DMS153 treated with DMSO at 0.1 percent for 48 hours (cell line): Measurements from ENCODE around the gene ROR1.
"Not testable (repeated sequence)": the region's sequence is repeated elsewhere in the genome, so short reads cannot be mapped to it uniquely, and the experiment has no call there.

ENCODE experiments used
- DNase-seq: peaks from one replicate; lab custom pipeline; 2025; ENCODE audit not compliant: unreplicated experiment; lab: John Stamatoyannopoulos, UW

Gene ROR1

DNA sequence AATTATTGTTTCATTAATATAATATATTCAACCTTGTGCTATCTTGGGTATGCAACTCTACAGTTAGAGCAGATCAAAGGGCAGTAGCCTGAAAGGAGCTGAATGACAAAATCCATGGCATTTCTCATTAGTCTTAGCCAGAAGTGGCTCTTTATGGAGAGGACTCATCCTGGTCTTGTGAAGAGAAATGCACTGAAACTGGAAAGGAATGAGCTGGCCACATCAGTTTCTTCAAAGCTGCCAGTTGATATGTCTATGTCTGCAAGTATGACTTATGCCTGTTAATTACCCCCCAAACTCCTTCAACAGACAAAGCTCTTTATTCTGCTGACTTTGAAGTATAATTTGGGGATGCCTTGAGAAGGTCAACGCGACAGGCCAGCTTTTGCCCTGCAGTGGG, 310.6 kb downstream of the ROR1 start:
- no peak for DNase-seq

DNA sequence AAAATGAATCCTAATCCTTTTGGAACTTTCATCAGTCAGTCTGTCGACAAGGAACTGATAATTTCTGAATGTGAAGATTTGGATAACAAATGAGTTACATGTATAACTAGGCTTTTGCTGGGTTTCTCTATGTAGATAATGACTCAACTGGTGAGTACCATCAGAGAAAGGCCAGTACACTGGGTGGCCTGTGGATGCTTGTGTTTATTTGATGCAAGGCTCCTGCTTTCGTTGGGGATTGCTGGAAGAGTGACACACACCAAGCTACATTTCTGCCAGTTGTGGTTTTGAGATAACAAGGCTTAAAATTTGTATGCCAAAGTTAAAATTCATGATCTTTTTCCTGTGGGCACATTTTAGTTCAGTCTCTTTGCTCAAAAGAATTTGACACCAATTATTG, 314.0 kb downstream of the ROR1 start:
- DNase-seq = no peak

DNA sequence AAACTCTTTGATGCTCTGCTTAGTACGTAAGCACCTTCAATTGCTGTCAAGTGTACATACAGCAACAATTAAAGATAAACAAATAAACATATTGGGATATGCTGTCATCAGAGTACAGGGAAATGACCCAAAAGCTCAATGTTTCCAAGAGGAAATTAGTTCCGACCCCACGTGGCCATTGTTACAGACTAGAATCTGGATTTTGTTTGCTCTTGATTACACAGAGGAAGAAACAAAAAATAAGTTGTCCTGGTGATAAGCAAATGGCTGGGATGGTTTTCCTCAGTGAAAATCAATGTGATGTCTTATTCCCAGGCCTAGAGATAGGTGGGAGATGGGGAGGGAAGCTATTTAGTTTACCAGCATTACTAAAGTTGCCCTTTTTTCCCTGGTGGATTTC, 316.6 kb downstream of the ROR1 start:
- no peak for DNase-seq

DNA sequence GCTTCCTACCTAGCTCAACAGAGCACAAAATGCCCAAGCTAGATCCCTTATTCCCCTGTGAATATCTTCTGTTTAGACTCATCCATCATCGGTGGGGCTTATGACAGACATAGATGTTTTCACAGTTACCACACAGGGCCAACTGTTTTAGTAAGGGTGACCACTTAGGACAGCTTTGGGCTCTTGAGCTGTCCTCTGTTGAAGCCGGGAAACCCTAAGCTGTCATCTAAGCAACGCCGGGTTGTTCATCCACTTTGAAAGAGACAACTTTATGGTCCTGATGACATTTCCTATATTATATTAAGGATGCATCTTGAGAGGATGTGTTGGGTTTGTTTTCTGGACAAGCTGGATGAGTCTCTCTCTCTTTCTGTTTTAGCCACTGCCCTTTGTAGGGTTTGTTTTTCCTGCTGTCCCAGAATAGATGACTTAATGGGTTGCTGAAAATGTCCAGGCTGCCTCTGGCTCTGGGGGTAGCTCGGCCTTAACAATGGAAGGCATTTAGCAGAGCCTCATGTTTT, 319.1 kb downstream of the ROR1 start:
- no peak for DNase-seq

DNA sequence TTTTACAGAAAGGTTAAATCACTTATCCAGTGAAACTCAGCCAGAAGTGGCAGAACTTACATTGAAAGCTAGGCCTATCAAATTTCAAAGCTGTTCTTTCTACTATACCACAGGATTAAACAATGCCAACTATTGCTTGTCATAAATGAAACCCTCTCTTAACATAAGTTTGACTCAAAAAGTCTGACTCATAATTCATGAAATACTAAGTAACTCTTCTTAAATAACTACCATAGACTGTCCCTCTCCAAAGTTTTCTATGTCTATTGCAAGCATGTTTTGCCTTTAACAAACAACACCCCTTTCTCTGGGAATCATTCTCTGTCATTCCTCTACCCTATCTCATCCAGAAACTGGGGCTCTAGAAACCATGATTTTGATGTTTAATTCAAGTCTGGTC, 320.1 kb downstream of the ROR1 start:
- DNase-seq = no peak

DNA sequence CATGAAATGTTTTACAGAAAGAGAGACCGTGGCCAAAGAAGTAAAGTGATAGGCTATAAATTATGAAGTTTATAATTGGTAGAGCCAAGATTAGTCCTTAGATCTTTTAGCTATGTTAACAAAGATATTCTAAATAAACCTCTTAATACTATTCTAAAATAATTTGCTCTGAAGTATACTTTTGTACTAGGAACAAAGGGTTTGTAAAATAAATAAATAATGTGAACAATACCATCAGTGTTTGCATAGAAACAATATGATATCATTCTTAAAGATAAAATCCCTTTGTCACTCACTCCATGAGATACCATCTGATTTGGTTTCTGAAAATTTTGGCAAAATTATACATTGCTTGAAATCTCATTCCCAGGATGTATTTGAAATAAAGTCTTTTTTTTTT, 322.0 kb downstream of the ROR1 start:
- no peak for DNase-seq

DNA sequence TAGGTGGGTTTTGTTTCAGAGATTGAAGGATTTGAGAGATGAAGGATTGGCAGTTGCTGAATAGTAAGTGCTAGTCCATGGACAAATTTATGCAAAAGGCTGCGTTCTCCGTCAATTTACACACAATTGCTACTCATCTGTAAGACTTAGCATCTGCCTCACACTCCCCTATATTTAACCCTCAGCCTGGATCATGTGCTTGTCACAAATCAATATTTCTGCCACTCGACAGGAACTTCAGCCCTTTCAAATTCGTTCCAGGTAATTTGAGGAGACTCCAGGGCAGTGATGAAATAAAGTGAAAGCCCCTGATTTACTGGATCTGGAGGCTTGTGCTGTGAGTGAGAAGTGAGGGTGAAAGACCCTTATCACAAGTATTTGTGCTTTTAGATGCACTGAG, 324.0 kb downstream of the ROR1 start:
- no peak for DNase-seq

DNA sequence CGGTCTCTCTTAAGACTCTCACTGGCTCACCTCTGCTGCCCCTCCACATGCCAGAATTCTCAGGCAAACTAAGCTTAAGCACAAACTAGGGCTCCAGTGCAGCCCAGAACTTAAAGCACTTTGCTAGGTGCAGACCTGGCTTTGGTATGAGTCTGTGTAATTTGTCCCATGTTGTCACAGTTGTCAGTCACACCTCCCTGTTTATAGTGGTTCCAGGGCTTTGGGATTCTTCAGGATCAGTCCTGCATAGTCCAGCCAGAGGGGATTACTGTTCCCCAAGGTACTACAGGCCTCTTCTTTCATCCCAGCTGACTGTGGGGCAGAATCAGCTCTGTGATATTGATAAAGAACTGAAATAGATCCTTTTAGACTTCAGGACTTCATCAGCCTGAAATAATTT, 324.6 kb downstream of the ROR1 start:
- no peak for DNase-seq

DNA sequence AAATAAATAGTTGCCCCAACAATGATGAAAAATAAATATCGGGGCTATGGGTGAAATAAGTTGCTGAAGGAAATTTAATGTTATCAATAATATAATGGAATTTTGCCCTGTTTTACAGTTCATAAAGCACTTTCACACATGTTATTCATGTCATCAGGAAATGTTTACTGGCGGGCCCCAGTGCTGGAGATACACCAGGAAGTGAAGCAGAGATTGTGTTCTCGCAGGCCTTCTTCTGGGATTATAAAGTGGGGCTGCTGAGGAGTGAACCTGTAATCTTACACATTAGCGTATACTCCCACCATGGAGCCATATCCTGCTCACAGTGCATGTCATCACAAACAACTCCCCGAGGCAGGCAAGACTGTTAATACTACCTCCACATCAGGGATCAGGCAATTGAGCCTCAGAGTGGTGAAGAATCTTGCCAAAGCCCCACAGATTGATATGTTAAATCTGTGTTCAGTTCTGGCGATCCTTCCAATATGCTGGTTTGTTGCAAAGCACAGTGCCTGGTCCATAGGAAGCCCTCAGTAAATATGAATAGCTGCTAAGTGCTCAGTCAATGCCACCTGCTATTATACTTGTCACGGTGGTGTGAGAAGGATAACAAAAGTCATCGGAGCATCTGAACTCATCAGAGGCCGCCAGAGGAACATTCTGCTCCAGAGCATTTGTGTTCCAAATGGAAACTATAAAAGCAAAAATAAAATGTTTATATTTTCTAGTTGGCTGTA, 325.2 kb downstream of the ROR1 start:
- DNase-seq = no peak

DNA sequence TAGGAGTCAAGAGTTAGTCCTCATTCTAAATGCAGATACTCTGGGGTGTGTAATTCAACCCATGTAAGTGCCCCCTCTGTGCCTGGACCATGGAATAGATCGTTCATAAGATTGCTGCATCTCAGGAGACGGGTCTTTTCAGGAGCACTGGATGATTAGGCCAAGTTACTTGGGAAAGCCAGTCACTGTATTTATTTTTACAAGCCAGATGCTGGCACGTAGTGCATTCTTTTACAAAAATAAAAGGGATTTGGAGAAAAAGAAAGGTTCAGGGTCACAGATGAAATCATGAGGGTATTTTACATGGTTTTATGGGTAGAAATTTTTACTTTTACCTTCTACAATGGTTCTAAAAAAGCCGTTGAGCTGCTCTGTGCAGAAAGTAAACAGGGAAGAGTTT, 327.0 kb downstream of the ROR1 start:
- DNase-seq = no peak

DNA sequence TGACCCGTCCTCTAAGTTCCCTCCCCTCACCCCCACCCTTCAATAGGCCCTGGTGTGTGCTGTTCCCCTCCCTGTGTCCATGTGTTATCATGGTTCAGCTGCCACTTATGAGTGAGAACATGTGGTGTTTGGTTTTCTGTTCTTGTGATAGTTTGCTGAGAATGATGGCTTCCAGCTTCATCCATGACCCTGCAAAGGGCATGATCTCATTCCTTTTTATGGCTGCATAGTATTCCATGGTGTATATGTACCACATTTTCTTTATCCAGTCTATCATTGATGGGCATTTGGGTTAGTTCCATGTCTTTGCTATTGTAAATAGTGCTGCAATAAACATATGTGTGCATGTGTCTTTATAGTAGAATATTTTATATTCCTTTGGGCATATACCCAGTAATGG, 330.8 kb downstream of the ROR1 start:
- not testable (repeated sequence) for DNase-seq

DNA sequence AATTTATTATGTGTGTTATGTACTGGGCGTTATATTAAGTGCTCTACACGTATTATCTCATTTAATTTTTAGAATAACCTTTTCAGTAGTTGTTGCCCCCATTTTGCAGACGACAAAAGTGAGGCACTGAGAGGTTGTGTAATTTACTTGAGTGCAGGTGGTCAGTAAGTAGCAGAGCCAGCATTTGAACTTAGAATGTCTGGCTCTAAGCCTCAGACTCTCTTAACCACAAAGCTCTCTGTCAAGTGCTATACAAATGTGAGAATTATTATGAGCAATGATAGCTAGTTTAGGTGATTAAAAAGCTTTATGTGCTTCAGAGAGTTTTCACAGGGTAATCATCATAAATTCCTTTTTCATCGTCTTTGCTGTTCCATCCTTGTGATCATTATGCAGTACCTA, 333.3 kb downstream of the ROR1 start:
- DNase-seq = no peak

DNA sequence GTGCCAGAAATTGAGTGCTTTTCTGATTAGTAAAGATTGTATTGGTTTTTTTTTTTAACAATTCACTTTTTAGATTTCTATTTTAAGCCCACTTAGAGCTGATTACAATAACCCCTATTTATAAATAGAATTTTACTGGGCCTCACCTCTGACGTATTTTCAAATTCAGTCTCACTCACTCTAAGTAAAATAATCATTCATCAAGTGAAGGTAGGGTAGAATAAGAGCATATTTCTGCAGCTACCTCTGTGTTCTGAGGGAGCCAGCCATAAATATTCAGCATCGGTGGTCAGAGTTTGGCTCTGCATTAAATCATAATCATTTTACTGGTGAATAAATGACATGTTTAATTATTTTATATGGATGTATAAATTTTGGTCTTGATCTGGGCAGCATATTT, 333.8 kb downstream of the ROR1 start:
- DNase-seq = no peak

DNA sequence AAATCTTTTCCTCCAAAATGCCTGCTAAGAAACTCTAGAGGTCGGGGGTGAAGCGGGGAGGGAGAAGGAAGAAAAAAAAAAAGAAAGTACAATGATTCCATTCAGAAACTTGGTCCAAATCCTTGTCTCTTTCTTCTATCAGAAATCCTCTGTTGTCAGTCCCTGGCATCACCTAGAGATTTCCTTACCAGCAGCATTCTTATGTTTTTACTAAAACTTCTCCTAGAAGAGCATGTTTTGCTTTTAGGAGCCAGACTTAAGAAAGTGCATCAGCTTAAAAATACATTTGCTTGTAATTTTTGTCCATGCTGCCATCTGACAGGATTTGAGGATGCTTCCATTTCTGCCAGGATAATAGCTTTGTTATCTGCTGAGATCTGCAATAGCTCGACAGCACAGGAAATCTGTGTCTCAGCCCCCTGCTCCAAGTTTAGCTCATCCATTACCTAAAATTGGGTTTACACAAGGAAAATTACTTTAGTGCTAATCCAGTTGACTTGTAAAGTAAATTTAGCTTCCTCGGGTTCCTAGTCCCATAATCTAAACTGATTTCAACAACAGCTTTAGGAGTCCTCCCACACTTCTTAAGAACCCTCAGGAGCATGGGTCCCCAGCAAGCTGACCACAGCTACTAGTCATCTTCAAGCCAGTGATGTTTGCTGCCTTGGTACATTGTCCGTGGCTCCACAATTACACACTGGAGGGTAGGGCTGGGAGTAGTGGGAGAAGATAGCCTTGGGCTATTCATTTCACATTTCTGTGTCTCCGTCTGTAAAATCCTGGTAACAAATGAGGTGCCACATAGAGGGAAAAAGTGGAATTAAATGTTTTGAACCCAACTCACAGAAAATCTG, 337.3 kb downstream of the ROR1 start:
- no peak for DNase-seq

DNA sequence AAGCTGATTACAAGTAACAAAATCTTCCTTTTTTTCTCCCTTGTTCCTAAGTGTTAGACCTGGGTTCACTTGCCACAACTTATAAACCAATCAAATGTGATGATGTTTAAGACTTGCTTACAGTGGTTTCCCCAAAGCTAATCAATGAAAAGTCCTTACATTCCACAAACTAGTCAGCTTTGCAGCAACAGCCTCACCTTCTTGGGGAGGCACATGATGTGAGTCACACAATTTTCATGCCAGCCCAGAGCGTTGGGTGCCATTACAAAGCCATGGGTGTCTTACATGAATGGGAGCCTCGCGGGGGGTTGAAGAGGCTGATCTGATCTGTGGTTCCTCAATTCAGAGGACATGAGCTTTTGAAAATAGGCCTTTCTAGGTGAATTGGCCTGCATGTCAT, 338.0 kb downstream of the ROR1 start:
- no peak for DNase-seq

DNA sequence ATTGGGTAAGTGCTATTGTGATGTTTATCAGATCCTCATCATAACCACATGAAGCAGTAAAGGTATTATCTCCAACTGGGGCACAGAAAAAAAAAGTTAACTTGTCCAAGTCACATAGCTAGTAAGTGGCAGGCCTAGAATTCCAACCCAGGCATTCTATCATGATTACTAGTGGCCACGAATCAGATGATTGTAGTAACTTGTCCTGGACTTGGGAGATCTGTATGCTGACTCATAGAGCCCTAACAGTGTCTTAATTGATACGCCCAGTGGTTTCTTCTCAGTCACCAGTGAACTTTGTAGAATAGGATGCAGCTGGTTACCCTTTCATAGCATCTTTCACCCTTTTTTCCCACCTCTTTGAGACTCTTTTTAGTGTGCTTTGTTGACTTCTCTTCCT, 338.5 kb downstream of the ROR1 start:
- no peak for DNase-seq

DNA sequence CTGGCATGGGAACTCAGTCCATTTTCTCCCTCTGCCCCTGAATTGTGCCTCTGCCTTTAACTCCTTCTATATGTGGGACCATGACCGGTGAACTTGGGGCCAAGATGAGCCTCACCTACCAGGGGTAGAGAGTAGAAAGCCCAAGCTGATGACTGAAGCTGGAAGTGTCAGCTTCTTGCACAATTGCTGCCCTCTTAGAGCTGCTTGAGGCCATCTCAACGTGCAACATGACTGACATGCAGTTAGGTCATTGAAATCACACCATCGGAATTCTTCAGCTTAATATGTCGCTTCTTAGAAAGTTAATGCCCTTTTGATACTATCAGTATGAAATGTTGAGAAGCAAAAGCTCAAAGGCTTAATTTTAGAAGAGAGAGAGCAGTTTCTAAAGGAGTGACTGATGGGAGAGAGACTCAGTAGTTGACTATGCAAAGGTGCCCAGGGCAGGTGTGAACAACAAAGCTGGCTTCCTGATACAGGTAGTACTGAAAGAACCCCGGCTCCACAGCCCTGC, 340.3 kb downstream of the ROR1 start:
- DNase-seq = no peak

DNA sequence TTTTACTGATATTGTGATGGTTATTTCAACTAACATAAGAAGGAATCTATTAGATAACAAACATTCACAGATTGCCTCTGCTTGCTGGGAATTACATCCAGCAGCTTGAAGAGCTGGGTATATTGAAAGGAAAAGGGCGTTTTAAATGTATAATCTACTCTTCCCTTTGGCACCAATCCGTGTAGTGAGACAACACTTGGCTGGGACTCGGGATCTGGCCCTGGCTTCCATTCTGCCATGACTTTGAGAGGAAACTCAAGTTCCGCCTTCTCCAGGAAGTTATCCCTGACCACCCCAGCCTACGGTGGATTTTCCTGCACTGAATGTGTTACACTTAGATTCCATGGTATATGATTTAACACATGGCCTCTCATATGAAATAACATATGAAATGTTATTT, 342.7 kb downstream of the ROR1 start:
- no peak for DNase-seq

DNA sequence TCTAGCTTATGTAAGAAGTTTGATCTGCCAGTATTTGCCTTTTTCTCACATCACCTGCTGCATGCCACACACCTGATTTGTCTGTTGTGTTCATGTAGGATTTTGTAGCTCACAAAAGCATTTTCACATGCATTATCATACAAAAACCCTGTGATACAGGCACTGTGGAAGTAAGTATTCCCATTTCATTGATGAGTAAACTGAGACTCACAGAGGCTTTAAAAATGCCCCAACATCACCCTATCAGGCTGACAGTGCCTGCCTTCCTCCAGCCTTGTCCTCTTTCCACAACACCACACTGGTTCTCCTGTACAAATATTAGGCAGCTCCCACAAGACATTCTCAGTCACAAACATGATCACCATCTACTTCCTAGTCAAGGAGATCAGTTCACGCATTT, 343.7 kb downstream of the ROR1 start:
- no peak for DNase-seq

DNA sequence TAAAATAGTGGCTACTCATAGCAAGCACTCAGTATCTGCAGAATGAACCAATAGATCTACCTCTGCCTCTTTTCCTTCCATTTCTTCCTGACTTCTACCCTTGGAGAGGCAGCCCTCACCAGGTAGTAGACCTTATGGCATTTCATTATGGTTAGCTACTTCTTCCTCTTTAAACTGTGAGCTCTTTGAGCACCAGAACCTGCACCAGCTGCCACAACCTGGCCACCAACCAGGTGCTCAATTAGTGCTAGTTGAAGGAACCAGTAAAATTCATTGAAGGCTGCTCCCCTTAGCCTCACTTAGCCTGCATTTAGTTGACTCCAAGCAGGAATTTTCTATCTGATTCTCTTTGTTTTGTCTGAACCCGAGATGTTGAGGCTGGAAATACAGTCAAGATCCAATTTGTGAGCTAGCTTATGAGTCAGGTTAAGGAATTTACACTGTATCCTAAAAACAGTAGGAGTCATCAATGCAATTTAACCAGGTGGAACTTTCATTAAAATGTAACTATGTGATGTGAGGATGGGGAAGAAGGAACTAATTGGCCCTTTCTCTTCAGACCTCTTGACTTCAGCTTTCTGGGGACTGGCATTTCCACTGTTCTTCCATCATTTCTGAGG, 348.1 kb downstream of the ROR1 start:
- no peak for DNase-seq

DNA sequence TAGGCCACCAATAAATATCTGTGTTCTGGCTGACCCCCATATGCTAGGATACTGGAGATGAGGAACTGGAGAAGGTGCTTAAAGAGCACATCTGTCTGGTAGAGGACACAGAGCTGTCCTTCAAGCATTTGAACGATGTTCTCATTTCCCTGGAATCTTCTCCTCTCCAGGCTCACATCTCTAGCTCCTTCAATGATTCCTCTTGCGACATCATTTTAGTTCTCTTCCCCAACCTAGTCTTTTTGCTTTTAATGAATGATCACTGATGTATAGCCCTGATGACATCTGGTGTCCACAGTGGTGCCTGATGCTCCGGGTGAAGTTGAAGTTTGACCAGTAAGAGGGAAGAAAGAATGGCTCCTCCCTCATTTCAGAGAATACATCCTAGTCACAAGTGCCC, 348.8 kb downstream of the ROR1 start:
- DNase-seq = no peak
